Colon (tissue), 2 donors: ENCODE results near the gene NRSN2.
"Not testable (repeated sequence)": the region's sequence is repeated elsewhere in the genome, so short reads cannot be mapped to it uniquely, and the experiment has no call there.

Source experiments
- FAIRE-seq: peaks from 2 replicates; lab custom pipeline; 2012; peaks lifted over from hg19 to GRCh38; lab: Jason Lieb, UNC
- donor health status: control.
- donor health status: control.

Gene NRSN2

DNA sequence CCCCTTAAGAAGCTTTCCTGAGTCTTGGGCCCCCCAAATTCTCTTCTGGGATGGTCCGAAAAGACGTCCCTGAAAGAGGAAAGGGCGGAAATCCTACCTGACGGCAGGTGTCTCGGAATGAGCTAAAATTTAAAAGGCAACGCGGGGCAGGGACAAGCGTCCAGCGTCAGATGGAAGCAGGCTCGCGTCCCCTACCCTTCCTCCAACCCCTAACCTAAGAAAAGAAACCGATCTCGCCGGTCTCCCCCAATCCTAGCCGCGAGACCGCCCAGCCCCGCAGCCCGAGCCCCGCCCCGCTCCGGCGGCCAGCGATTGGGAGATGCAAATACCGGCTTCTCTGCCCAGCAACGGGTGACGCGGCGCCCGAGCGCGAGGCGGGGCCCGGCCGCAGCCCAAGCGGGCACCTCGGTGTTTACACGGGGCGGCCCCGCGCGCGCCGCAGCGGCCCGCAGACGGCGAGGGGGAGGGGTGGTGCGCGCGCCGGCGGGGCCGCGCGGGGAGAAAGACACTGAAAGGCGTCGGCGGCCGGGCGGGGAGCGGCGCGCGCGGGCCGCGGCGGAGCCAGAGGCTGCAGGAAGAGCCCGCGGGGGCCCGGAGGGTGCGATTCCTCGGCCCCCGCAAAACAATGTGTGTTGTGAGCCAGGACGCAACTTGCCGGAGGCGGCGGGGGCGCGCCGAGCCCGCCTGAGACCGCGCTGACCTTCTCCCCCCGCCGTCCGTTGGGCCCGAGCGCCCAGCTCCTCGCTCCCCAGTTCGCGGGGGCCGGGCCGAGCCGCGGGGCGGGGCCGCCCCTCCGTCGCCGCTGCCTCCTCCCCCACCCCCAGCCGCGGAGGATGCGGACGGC lies 21.6 kb upstream of the NRSN2 start, which contains the start of gene SOX12:
TSS of gene SOX12 (plus strand) at position 508 of the 844 bp plus-strand sequence. CDS start 373 bp downstream, outside the sequence.
- no peak for FAIRE-seq

DNA sequence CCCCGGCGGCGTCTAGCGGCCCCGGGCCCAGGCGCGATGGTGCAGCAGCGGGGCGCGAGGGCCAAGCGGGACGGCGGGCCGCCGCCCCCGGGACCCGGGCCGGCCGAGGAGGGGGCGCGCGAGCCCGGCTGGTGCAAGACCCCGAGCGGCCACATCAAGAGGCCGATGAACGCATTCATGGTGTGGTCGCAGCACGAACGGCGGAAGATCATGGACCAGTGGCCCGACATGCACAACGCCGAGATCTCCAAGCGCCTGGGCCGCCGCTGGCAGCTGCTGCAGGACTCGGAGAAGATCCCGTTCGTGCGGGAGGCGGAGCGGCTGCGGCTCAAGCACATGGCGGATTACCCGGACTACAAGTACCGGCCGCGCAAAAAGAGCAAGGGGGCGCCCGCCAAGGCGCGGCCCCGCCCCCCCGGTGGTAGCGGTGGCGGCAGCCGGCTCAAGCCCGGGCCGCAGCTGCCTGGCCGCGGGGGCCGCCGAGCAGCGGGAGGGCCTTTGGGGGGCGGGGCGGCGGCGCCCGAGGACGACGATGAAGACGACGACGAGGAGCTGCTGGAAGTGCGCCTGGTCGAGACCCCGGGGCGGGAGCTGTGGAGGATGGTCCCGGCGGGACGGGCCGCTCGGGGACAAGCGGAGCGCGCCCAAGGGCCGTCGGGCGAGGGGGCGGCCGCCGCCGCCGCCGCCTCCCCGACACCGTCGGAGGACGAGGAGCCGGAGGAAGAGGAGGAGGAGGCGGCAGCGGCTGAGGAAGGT lies 20.8 kb upstream of the NRSN2 start:
- FAIRE-seq: no peak

DNA sequence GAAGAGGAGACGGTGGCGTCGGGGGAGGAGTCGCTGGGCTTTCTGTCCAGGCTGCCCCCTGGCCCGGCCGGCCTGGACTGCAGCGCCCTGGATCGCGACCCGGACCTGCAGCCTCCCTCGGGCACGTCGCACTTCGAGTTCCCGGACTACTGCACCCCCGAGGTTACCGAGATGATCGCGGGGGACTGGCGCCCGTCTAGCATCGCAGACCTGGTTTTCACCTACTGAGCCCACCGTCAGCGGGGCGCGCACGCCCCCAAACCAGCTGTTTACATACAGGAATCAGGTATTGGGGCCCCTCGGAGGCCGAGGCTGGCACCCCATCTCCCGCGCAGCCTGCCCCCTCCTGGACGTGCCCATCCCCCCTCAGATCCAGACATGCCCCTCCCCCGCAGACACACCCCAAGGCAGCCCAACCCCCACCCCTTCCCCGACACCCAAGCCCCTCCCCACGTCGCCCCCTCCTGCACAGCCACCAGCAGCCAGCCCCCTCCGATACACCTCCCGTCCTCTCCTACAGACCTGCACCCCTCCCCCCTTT lies 20.2 kb upstream of the NRSN2 start:
- no peak for FAIRE-seq

DNA sequence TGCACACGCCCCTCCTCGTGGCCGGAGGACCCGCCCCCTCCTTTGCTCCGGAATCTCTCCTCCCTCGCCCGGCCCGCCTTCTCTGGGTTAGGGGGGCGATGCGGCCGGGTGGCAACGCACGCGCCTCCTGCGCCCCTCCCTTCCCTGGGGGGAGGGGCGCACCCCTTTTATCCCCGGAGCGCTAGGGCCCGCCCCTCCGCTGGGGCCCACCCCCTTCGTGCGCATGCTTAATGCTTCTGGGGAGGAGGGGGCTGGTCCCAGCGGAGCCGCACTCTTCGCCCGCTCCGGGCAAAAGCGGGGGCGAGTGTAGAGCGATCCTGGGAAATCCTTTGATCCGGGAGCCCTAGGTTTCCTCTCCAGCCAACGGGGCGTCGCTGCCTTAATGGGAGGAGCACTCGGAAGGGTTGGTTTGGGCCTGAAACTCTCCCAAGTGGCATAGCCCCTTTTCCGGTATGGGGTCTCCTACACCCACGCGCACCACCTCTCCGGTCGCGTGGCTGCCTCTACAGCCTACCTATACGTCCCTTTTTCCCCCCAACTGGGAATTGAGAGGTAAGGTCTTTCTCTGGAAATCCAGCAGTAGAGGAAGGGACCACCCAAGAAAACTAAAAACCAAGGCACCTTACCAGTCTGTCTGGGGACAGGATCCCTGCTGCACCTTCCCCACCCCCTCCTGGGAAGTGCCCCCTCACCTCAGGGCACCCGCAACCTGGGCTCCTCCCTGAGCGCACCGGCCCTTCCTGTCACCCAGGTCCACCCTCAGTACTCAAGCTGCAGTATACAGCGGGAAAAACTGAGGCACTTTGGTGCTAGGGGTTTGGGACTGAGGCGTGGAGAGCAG lies 19.5 kb upstream of the NRSN2 start:
- no peak for FAIRE-seq

DNA sequence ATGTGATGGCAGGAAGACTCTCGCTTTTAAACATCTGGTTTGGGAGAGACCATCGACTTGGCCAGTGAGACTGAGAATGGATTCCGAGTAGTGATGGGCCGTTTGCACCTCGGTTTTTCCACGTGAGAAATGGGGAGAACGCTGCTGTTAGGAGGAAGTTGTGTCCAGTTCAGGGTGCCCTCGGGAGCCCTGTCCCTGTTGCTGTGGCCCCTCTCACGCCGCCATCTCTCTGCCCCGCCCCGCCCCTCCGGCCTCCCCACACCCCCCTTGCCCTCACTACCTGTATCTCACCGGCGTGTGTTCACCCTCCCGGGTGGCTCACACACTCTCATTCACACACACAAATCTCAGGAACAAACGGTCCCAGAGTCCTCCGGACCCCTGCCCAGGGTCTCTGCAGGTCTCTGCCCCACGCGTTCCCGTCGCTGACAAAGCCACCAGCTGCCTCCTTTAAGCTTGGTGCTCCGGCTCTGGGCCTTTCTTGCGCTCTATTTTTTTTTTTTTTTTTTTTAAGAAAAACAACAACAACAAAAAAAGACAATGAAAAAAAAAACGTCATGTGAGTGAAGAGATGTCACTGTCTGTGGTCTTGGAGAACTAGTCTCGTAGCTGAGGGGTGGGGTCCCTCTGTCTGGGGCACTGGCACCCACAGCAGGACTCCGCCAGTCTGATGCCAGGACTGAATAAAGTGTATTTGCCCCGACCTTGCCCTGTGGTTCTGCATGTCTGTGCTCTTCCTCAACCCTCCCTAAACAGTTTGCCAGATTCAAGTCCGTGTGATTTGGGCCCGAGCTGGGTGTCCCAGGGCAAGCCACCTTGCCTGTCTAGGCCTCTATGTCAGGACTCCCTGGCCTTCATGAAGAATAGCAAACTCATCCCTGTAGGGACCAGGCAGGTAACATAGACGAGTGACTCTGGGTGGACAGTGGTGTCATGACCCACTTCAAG lies 18.6 kb upstream of the NRSN2 start:
- no peak for FAIRE-seq

DNA sequence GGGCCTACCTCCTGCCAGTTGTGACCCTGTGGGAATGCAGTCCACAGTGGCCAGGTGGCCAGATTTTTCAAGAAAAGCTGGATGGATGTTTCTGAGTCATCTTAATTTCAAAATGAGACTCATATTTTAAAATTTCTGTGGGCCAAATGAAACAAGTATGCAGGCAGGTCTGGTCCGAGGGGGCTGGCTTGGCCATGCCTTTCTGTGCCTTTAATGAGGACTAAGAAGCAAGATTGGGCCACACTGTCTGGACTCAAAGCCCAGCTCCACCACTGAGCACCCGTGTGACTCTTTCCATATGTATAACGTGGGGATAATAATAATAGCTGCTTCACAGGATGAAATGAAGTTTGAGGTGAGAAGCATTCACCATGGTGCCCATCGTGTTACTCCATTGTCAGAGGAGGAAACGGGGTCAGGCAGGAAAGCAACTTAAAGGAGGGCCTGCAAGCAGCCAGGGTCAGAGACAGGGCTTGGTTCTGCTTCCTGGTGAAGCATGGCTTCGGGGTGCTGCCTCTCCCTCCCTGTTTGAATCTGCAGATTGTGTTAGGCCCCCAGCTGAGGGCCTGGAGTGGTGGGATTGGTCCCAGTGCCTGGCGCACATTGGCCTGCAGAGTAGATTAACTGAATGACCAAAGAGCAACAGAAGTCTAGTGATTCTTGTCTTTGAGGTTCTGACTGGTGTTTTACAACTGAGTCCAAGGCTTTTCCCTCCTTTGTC lies 17.8 kb upstream of the NRSN2 start:
- no peak for FAIRE-seq

DNA sequence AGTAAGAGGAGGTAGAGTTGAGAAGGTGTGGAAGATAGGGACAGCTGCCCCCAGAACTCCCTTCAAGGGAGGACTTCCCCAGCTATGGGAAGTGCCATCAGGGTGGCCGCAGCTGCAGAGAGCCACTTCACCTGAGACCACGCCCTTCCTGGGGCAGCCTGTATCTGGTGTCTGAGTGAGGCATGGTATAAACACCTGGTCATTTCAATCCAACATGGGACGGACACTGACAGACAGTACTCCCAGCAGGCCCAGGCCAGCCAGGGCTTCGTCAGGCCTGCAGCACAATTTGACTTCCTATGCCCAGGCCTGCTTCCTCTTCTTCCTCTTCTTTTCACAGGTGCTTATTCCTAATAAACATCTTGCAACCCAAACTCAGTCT lies 17.1 kb upstream of the NRSN2 start:
- FAIRE-seq: no peak

DNA sequence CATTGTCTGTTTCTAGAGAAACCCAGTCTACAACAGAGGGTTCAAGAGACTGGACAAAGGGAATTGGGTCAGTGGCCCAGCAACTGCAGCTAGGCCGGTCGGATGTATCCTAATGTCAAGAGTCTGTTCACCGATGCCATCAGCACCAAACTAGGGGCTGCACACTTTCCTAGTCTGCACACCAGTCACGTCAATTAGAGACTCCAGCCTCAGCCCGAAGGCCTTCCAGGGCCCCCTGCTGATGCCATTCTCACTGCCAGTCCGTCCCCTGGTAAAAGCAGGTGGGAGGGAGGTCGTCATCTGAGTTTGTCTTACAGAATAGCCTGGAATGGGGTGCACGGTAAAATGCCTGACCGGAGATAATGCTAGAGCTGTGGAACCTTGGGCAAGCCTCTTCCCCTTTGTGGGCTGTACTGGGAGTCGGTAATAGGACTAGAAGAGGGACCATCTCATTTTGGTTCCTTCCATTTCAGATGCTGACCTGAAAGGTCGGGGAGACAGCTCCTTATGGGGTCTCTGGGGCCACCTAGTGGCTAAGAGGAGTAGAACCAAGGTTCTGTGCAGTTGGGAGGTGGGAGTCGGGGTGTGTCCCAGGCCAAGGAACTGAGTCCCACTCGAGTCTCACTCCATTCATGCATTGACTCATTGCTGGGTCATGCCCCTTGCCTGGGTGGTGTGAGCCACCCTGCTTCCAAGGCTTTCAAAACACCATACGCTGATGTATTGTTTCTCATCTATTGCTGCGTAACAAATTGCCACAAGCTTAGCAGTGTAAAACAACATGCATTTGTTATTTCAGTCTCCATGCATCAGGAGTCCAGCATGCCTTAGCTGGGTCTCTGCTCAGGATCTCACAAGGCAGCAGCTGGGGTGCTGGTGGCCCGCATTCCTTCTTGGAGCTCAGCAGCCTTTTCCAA lies 16.4 kb upstream of the NRSN2 start:
- no peak for FAIRE-seq

DNA sequence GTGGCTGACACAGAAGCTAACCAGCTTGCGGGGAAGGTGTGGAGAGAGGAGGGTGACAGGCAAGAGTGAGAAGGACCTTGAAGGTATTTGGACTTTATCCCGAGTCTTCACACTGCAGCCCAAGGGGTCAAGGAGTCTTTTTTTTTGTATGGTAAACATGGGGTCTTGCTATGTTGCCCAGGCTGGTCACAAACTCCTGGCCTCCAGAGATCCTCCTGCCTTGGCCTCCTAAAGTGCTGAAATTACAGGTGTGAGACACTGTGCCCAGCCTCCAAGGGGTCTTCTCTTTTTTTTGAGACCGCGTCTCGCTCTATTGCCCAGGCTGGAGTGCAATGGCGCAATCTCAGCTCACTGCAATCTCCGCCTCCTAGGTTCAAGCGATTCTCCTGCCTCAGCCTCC lies 12.3 kb upstream of the NRSN2 start:
- FAIRE-seq: no peak

DNA sequence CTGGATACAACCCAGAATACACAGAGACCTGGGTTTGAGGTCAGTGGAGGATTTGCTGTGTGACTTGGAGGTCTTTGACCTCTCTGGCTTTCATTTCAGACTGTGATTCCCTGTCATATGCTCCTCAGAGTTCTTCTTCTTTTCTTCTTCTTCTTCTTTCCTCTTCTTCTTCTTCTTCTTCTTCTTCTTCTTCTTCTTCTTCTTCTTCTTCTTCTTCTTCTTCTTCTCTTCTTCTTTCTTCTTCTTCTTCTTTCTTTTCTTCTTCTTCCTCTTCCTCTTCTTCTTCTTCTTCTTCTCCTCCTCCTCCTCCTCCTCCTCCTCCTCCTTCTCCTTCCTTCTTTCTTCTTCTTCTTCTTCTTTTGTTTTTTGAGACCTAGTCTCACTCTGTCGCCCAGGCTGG lies 10.9 kb upstream of the NRSN2 start:
- not testable (repeated sequence) for FAIRE-seq

DNA sequence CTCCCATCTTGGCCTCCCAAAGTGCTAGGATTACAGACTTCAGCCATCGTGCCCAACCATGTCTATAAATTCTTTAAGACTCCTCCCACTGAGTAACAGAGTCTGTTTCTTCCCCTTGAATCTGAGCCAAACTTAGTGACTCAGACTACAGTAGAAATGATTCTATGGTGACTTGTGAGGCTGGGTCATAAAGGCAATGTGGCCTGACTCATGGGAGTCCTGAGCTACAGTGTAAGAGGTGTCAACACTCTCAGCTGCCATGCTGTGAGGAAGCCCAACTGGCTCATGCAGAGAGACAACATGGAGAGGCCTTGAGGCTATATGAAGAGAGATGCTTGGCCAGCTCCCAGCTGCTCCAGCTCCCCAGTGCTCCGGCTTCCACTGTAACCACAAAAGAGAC lies 5.2 kb upstream of the NRSN2 start:
- FAIRE-seq: no peak

DNA sequence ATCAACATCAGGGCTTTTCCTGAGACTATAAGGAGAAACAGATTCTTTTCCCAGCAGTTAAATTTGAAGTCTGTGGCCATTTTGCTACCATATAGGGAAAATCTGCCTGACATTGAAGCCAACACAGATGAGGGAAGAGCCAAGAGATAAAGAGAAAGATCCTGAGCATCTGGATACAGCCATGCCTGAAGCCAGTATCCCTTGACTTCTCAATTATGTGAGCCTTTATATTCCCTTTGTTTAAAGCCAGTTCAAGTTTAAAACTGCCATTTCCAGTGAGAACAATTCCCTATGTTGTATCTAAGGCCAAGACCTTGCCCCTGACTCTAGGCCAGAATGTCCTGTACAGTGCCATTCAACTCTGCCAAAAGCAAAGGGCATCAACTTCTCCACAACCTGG lies 3.8 kb upstream of the NRSN2 start:
- FAIRE-seq: no peak

DNA sequence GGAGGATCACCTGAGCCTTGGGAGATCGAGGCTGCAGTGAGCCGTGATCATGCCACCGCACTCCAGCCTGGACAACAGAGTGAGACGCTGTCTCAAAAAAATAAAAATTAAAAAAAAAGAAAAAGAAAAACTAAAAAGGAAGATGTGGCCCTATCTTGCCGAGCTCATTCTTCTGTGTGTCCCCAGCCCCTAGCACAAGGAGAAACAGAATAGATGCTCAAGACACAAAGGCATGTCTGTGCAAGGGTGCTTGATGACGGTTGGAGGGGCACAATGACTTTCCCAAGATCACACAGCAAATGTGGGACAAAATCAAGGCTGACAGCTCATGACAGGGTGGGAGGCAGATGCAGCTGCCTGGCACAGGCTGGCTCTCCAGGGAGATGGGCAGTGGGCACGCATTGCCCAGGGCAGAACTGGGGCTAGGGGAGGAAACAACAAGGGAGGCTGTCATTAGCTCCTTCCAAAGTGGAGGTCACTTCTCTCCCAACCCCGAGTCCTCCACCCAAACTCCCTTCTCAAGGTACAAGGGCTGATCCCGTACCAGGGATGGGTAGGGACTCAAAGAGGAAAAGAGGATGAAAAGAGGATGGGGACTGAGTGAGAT lies 775 bp upstream of the NRSN2 start:
- FAIRE-seq: no peak

DNA sequence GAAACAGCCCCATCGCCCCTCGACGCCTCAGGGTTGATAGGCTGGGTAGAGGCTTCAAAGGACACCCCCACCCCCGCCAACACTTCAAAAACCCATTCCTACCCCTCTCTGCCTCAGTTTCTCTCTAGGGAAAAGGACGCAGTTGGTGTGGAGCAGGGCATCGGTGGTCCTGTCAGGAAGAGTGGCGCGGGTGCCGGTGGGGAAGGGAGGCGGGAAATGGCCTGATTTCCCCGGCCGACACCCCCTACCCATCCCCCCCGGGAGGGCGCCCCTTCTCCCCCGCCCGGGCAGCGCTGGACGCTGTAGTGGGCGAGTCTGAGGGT lies 367 bp downstream of the NRSN2 start:
- FAIRE-seq: no peak

DNA sequence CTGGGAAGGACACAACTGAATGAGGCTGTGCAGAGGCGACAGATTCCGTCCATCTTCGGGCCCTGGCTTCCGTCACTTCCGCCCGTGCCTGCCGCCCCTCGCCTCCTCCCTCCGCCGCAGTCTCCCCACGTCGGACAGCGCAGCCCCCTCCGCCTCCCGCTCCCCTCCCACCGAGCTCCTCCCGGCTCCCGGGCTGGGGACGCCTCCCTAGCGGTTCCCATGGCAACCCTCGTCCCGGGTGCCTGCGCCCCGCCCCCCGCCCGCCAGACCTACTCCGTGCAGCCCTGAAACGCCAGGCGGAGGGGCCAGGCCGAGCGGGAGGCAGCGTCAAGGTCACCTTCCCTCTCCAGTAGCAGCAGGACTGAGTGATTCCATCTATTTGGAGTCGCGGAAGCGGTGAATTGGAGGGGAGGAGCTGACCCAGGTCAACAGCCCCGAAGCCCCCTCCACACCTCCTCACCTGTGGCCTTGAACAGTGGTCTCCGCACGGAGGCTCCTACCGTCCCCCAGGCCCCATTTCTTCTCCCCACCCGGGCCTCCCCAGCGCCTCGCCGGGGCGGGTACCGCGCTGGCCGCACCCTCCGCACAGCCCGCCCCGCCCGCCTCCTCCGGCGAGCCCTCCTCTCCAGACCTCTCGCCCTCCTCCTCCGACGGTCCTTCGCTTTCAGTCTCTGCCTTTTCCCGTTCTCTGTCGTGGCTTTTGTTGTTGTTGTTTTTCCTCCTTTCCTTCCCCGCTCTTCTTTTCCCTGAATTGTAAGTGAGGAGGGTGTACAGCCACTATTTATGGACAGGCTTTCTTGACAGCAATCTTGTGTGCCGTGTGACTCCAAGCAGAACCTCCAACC lies 951 bp downstream of the NRSN2 start:
- FAIRE-seq: no peak

DNA sequence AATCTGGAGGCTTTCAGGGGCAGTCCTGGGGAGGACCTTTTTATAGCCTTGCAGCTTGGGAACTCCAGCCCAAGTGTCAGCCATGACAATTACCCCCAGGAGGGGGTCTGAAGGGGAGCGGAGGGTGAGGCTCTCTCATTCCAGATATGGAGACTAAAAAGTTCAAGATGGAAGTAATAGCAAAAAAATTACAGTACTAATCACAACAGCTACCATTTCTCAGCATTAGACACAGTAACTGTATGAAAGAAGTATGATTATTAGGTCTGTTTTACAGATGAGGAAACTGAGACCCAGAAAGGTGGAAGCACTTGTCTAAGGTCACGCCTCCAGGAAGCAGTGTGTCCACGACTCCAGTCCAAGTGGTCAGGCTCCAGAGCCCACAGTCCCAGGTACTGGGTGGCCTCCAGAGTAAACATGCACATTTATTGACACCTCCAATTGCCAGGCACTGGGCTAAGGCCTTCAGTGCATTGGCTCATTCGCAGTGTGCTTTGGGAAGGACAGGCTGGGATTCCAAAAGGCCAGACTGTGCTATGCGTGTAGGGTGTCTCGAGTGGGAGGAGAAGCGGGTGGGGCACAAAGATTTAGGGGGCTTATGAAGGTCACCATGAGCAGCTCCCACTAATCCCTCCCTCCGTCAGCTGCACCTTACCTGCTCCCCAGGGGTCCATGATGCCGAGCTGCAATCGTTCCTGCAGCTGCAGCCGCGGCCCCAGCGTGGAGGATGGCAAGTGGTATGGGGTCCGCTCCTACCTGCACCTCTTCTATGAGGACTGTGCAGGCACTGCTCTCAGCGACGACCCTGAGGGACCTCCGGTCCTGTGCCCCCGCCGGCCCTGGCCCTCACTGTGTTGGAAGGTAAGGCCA lies 2.3 kb downstream of the NRSN2 start:
- no peak for FAIRE-seq

DNA sequence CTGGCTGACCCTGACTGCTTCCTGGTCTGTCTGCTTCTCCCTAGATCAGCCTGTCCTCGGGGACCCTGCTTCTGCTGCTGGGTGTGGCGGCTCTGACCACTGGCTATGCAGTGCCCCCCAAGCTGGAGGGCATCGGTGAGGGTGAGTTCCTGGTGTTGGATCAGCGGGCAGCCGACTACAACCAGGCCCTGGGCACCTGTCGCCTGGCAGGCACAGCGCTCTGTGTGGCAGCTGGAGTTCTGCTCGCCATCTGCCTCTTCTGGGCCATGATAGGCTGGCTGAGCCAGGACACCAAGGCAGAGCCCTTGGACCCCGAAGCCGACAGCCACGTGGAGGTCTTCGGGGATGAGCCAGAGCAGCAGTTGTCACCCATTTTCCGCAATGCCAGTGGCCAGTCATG lies 6.3 kb downstream of the NRSN2 start:
- no peak for FAIRE-seq
